SK-N-SH treated with all-trans-retinoic acid at 6 μM for 48 hours (cell line): ENCODE data around the gene KIAA0825.

Experiments used
- ATAC-seq: fragments of 200-7000 bp; cut with Tn5 transposase; 3 replicates; pipeline ENCODE4 v1.9.1; 2020; ENCODE audit warnings: mild to moderate bottlenecking, moderate library complexity
- ARNTL ChIP-seq: fragments of 450-650 bp; formaldehyde crosslinking; IDR thresholded peaks from 2 replicates; pipeline ENCODE4 v1.5.0; 2020; ENCODE audit warnings: low read depth, mild to moderate bottlenecking, moderate library complexity, borderline replicate concordance
- BACH2 ChIP-seq: fragments of 250-450 bp; sonication (Bioruptor Pico); IDR thresholded peaks from 2 replicates; pipeline ENCODE4 v1.9.0; 2021; ENCODE audit warnings: mild to moderate bottlenecking, borderline replicate concordance
- CREB5 ChIP-seq: fragments of 250-450 bp; sonication (Bioruptor Pico); IDR thresholded peaks from 2 replicates; pipeline ENCODE4 v1.5.1; 2020; ENCODE audit warnings: low read depth, mild to moderate bottlenecking, moderate library complexity
- CSDC2 ChIP-seq: fragments of 250-450 bp; sonication (Bioruptor Pico); IDR thresholded peaks from 2 replicates; pipeline ENCODE4 v1.5.0; 2020; ENCODE audit warnings: mild to moderate bottlenecking, moderate library complexity
- CSRNP3 ChIP-seq: fragments of 250-450 bp; sonication (Bioruptor Pico); IDR thresholded peaks from 2 replicates; pipeline ENCODE4 v1.5.1; 2021; ENCODE audit warnings: mild to moderate bottlenecking, moderate library complexity
- ESRRG ChIP-seq: fragments of 250-450 bp; sonication (Bioruptor Pico); IDR thresholded peaks from 2 replicates; pipeline ENCODE4 v1.6.1; 2021; ENCODE audit warnings: mild to moderate bottlenecking
- GLIS3 ChIP-seq: fragments of 250-450 bp; sonication (Bioruptor Pico); IDR thresholded peaks from 2 replicates; pipeline ENCODE4 v1.5.0; 2020; ENCODE audit warnings: mild to moderate bottlenecking, moderate library complexity
- ISL1 ChIP-seq: fragments of 250-450 bp; sonication (Bioruptor Pico); IDR thresholded peaks from 2 replicates; pipeline ENCODE4 v2.1.2; 2022; ENCODE audit warnings: mild to moderate bottlenecking, moderate library complexity
- OSR1 ChIP-seq: fragments of 250-450 bp; sonication (Bioruptor Pico); IDR thresholded peaks from 2 replicates; pipeline ENCODE4 v1.8.0; 2022; ENCODE audit warnings: moderate library complexity, mild to moderate bottlenecking, inconsistent platforms
- PATZ1 ChIP-seq: fragments of 250-450 bp; sonication (Bioruptor Pico); IDR thresholded peaks from 2 replicates; pipeline ENCODE4 v1.8.0; 2020; ENCODE audit warnings: mild to moderate bottlenecking, moderate library complexity, borderline replicate concordance
- POU6F1 ChIP-seq: fragments of 250-450 bp; sonication (Bioruptor Pico); IDR thresholded peaks from 2 replicates; pipeline ENCODE4 v1.8.0; 2021; ENCODE audit warnings: low read depth, mild to moderate bottlenecking, moderate library complexity, borderline replicate concordance
- PPARA ChIP-seq: fragments of 250-450 bp; sonication (Bioruptor Pico); IDR thresholded peaks from 2 replicates; pipeline ENCODE4 v1.5.0; 2020; ENCODE audit warnings: mild to moderate bottlenecking, borderline replicate concordance
- RARB ChIP-seq: fragments of 250-450 bp; sonication (Bioruptor Pico); IDR thresholded peaks from 2 replicates; pipeline ENCODE4 v1.8.0; 2021; ENCODE audit warnings: mild to moderate bottlenecking, moderate library complexity
- SNAI2 ChIP-seq: fragments of 250-450 bp; sonication (Bioruptor Pico); IDR thresholded peaks from 2 replicates; pipeline ENCODE4 v1.5.0; 2020; ENCODE audit warnings: mild to moderate bottlenecking, moderate library complexity
- TCF4 ChIP-seq: fragments of 250-450 bp; sonication (Bioruptor Pico); IDR thresholded peaks from 2 replicates; pipeline ENCODE4 v1.8.0; 2021; ENCODE audit warnings: mild to moderate bottlenecking, moderate library complexity, borderline replicate concordance
- TSHZ2 ChIP-seq: fragments of 250-450 bp; sonication (Bioruptor Pico); IDR thresholded peaks from 2 replicates; pipeline ENCODE4 v1.5.0; 2020; ENCODE audit warnings: mild to moderate bottlenecking, moderate library complexity
- ZC3H10 ChIP-seq: fragments of 250-450 bp; sonication (Bioruptor Pico); IDR thresholded peaks from 2 replicates; pipeline ENCODE4 v1.5.1; 2021; ENCODE audit warnings: mild to moderate bottlenecking, moderate library complexity
- ZFP30 ChIP-seq: fragments of 450-650 bp; formaldehyde crosslinking; IDR thresholded peaks from 2 replicates; pipeline ENCODE4 v1.5.0; 2022; ENCODE audit warnings: mild to moderate bottlenecking, moderate library complexity
- ZNF70 ChIP-seq: fragments of 450-650 bp; formaldehyde crosslinking; IDR thresholded peaks from 2 replicates; pipeline ENCODE4 v1.5.0; 2020; ENCODE audit warnings: mild to moderate bottlenecking, moderate library complexity
- ZNF8 ChIP-seq: fragments of 450-650 bp; formaldehyde crosslinking; IDR thresholded peaks from 2 replicates; pipeline ENCODE4 v1.5.0; 2020; ENCODE audit warnings: mild to moderate bottlenecking, moderate library complexity

Gene KIAA0825

GRCh38 chr5:94228791-94229190, 389.6 kb downstream of the KIAA0825 start:
- TF ChIP-seq ISL1 = no peak
- no peak for TF ChIP-seq ZNF70 (CRISPR knock-in tag)
- no peak for TF ChIP-seq BACH2 (CRISPR knock-in tag)
- TF ChIP-seq SNAI2 (CRISPR knock-in tag) = no peak
- TF ChIP-seq CSRNP3 (CRISPR knock-in tag) = no peak
- no peak for TF ChIP-seq ARNTL (CRISPR knock-in tag)
- TF ChIP-seq TCF4 (CRISPR knock-in tag) = no peak
- no peak for TF ChIP-seq ESRRG (CRISPR knock-in tag)
- no peak for TF ChIP-seq CSDC2 (CRISPR knock-in tag)
- TF ChIP-seq, all 23 proteins: peak for 0
- no peak for ATAC-seq

- no peak for TF ChIP-seq ZNF8 (CRISPR knock-in tag)
- no peak for TF ChIP-seq ISL1
- TF ChIP-seq GLIS3 (CRISPR knock-in tag) = no peak
- TF ChIP-seq ESRRG (CRISPR knock-in tag) = no peak
- no peak for TF ChIP-seq CREB5
- no peak for TF ChIP-seq CSRNP3 (CRISPR knock-in tag)
- TF ChIP-seq BACH2 (CRISPR knock-in tag) = no peak
- TF ChIP-seq PPARA (CRISPR knock-in tag) = no peak
- no peak for TF ChIP-seq CSDC2 (CRISPR knock-in tag)
- TF ChIP-seq RARB (CRISPR knock-in tag) = no peak
- ATAC-seq = no peak
These were observed 395.2 kb downstream of the KIAA0825 start for GRCh38 chr5:94223235-94223634.

GRCh38 chr5:94218374-94218773, 400.0 kb downstream of the KIAA0825 start:
- peak; percentile 96 for TF ChIP-seq ISL1
- no peak for TF ChIP-seq POU6F1 (CRISPR knock-in tag)
- no peak for TF ChIP-seq TCF4 (CRISPR knock-in tag)
- TF ChIP-seq CREB5 = peak; percentile 97
- TF ChIP-seq SNAI2 (CRISPR knock-in tag) = 0 out of 2 replicates have a peak, but pooled peaks have one; percentile 42
- no peak for TF ChIP-seq OSR1 (CRISPR knock-in tag)
- 0 out of 2 replicates have a peak, but pooled peaks have one; percentile 49 for TF ChIP-seq PATZ1 (CRISPR knock-in tag)
- TF ChIP-seq, all 23 proteins: peak for 4
- peak; percentile 97 for ATAC-seq

GRCh38 chr5:94217745-94218144, 400.7 kb downstream of the KIAA0825 start:
- TF ChIP-seq TSHZ2 (no peak), ARNTL (CRISPR knock-in tag) (no peak), CSDC2 (CRISPR knock-in tag) (no peak), SNAI2 (CRISPR knock-in tag) (no peak), OSR1 (CRISPR knock-in tag) (no peak), ZC3H10 (CRISPR knock-in tag) (no peak), ZFP30 (no peak), ISL1 (no peak), ESRRG (CRISPR knock-in tag) (no peak), CSRNP3 (CRISPR knock-in tag) (no peak), TCF4 (CRISPR knock-in tag) (no peak), GLIS3 (CRISPR knock-in tag) (no peak)
- ATAC-seq = no peak
